Measurements from ENCODE around the gene HIKESHI.

HIKESHI gene

GRCh38 chr11:86365546-86365945 lies 63.5 kb downstream of the HIKESHI start:
- Histone ChIP-seq H3K4me1 (ENCODE audit: insufficient read depth, low read length, severe bottlenecking) (no peaks in the 10 kb centered on the region), H3K9me3 (ENCODE audit: low read length) (no peaks in the 10 kb centered on the region), H3K79me2 (ENCODE audit: insufficient read depth, low read length) (no peaks in the 10 kb centered on the region), H2AFZ (ENCODE audit: low read length) (no peak overlapping the region), H3F3A (ENCODE audit: insufficient read depth, low read length) (no peaks in the 10 kb centered on the region), H3K4me3 (ENCODE audit: low read depth, low read length, poor library complexity, severe bottlenecking) (no peak overlapping the region), H3K36me3 (ENCODE audit: insufficient read depth, low read length) (no peaks in the 10 kb centered on the region; the same call in 1 of the 2 replicates), H3K27ac (ENCODE audit: low read depth, low read length, poor library complexity, severe bottlenecking) (no peak overlapping the region), H3K27me3 (ENCODE audit: insufficient read depth, low read length) (no peaks in the 10 kb centered on the region), H3K4me2 (ENCODE audit: low read length) (no peak overlapping the region), H3K9ac (ENCODE audit: low read length) (no peak overlapping the region), H4K20me1 (ENCODE audit: insufficient read depth, low read length) (no peaks in the 10 kb centered on the region), H3K9me2 (ENCODE audit: low read depth, low read length) (no peaks in the 10 kb centered on the region)
- TF ChIP-seq CTCF (IDR thresholded peaks at IDR 0.05; ENCODE audit: low read length) (no peak), EZH2 (IDR thresholded peaks at IDR 0.05; ENCODE audit: borderline replicate concordance, low read length) (no peak)

- no peaks in the 10 kb centered on the region for H4K20me1 ChIP-seq (ENCODE audit: insufficient read depth, low read length)
- H3K4me2 ChIP-seq (ENCODE audit: low read length) = no peak overlapping the region
- H3F3A ChIP-seq (ENCODE audit: insufficient read depth, low read length) = no peaks in the 10 kb centered on the region
- H3K79me2 ChIP-seq (ENCODE audit: insufficient read depth, low read length) = no peaks in the 10 kb centered on the region
- no peaks in the 10 kb centered on the region for H3K9me2 ChIP-seq (ENCODE audit: low read depth, low read length)
- TF ChIP-seq EZH2 (IDR thresholded peaks at IDR 0.05; ENCODE audit: borderline replicate concordance, low read length) (no peak), CTCF (IDR thresholded peaks at IDR 0.05; ENCODE audit: low read length) (no peak)
- no peak overlapping the region for H3K9ac ChIP-seq (ENCODE audit: low read length)
- no peak overlapping the region for H2AFZ ChIP-seq (ENCODE audit: low read length)
- no peaks in the 10 kb centered on the region for H3K9me3 ChIP-seq (ENCODE audit: low read length)
- H3K4me1 ChIP-seq (ENCODE audit: insufficient read depth, low read length, severe bottlenecking) = no peaks in the 10 kb centered on the region
- no peak overlapping the region for H3K27ac ChIP-seq (ENCODE audit: low read depth, low read length, poor library complexity, severe bottlenecking)
- no peaks in the 10 kb centered on the region for H3K36me3 ChIP-seq (ENCODE audit: insufficient read depth, low read length)
- H3K4me3 ChIP-seq (ENCODE audit: low read depth, low read length, poor library complexity, severe bottlenecking) = no peak overlapping the region
- no peaks in the 10 kb centered on the region for H3K27me3 ChIP-seq (ENCODE audit: insufficient read depth, low read length)
Measured at GRCh38 chr11:86369668-86370067, 67.6 kb downstream of the HIKESHI start.

- Histone ChIP-seq H3F3A (ENCODE audit: insufficient read depth, low read length) (no peaks in the 10 kb centered on the region), H3K4me1 (ENCODE audit: insufficient read depth, low read length, severe bottlenecking) (no peaks in the 10 kb centered on the region), H3K9ac (ENCODE audit: low read length) (no peak overlapping the region), H3K79me2 (ENCODE audit: insufficient read depth, low read length) (no peaks in the 10 kb centered on the region), H3K4me2 (ENCODE audit: low read length) (no peak overlapping the region), H3K9me3 (ENCODE audit: low read length) (no peaks in the 10 kb centered on the region), H3K27ac (ENCODE audit: low read depth, low read length, poor library complexity, severe bottlenecking) (no peak overlapping the region), H2AFZ (ENCODE audit: low read length) (no peak overlapping the region), H3K4me3 (ENCODE audit: low read depth, low read length, poor library complexity, severe bottlenecking) (no peak overlapping the region), H4K20me1 (ENCODE audit: insufficient read depth, low read length) (no peaks in the 10 kb centered on the region), H3K36me3 (ENCODE audit: insufficient read depth, low read length) (no peaks in the 10 kb centered on the region), H3K9me2 (ENCODE audit: low read depth, low read length) (no peaks in the 10 kb centered on the region), H3K27me3 (ENCODE audit: insufficient read depth, low read length) (no peaks in the 10 kb centered on the region)
- TF ChIP-seq EZH2 (IDR thresholded peaks at IDR 0.05; ENCODE audit: borderline replicate concordance, low read length) (no peak), CTCF (IDR thresholded peaks at IDR 0.05; ENCODE audit: low read length) (no peak)
Measured at GRCh38 chr11:86370171-86370570, 68.1 kb downstream of the HIKESHI start.
